ENCODE data around the gene BCL6B. TPM values are rescaled to one million over a fixed set of nuclear protein-coding genes. Genes with fewer than 3 reads are reported as not detected.
A peak's percentile ranks its signal among the peaks of the same experiment; 100 is the strongest.

The BCL6B gene
- total RNA-seq, 2 donors from 2014 or later = 2.9 to 7.0 TPM

- H3K36me3 ChIP-seq (ENCODE audit: control insufficient read depth, insufficient read depth, low read length) = no peaks in the 10 kb centered on the region
- H3K9me3 Mint-ChIP-seq = peaks cover 25% of the 10 kb centered on the region
Observed at GRCh38 chr17:7064261-7064660, 41.4 kb downstream of the BCL6B start.

GRCh38 chr17:7067198-7067597 is 44.3 kb downstream of the BCL6B start:
- Histone ChIP-seq H3K9me3 (ENCODE audit: control insufficient read depth, low read length) (peaks cover 17% of the 10 kb centered on the region), H3K27me3 (ENCODE audit: control insufficient read depth, insufficient read depth, low read length, poor library complexity, severe bottlenecking) (no peaks in the 10 kb centered on the region), H3K36me3 (ENCODE audit: control insufficient read depth, insufficient read depth, low read length) (no peaks in the 10 kb centered on the region), H3K27ac (ENCODE audit: low read depth, low read length) (no peak overlapping the region), H3K9ac (ENCODE audit: extremely low read depth, low read length, poor library complexity, severe bottlenecking) (no peak overlapping the region), H3K4me1 (ENCODE audit: control insufficient read depth, insufficient read depth, low read length) (no peaks in the 10 kb centered on the region), H3K4me3 (ENCODE audit: low read length) (no peak overlapping the region)
- H3K27me3 Mint-ChIP-seq (ENCODE audit: insufficient read depth) = peaks cover 21% of the 10 kb centered on the region
- no peaks in the 10 kb centered on the region for H3K4me1 Mint-ChIP-seq
- H3K27ac Mint-ChIP-seq = no peak overlapping the region
- no peaks in the 10 kb centered on the region for H3K36me3 Mint-ChIP-seq (ENCODE audit: low read depth)
- WGBS, 2 experiments (ENCODE audit: insufficient coverage in 1 of 2, insufficient read length in 1 of 2) = 76 to 100% methylated on average over 1 of the region's 1 CpG
- no peak overlapping the region for H3K4me3 Mint-ChIP-seq
- TF ChIP-seq CTCF (conservative IDR thresholded peaks at IDR 0.05) = no peak
- DNase-seq = no peak
- peaks cover 26% of the 10 kb centered on the region for H3K9me3 Mint-ChIP-seq

More at GRCh38 chr17:7064261-7064660, 41.4 kb downstream of the BCL6B start:
- H3K27me3 ChIP-seq (ENCODE audit: control insufficient read depth, insufficient read depth, low read length, poor library complexity, severe bottlenecking) = no peaks in the 10 kb centered on the region
- 82 to 89% methylated on average over 3 to 4 of the region's 4 CpGs for WGBS, 2 experiments (ENCODE audit: insufficient coverage in 1 of 2, insufficient read length in 1 of 2)
- no peak for TF ChIP-seq CTCF (conservative IDR thresholded peaks at IDR 0.05)
- Mint-ChIP-seq H3K36me3 (ENCODE audit: low read depth) (no peaks in the 10 kb centered on the region), H3K4me3 (no peak overlapping the region), H3K27me3 (ENCODE audit: insufficient read depth) (peaks cover 14% of the 10 kb centered on the region), H3K4me1 (no peaks in the 10 kb centered on the region), H3K27ac (no peak overlapping the region)
- peak overlapping the region; percentile 94 for H3K27ac ChIP-seq (ENCODE audit: low read depth, low read length)
- DNase-seq = no peak
- peaks cover 17% of the 10 kb centered on the region for H3K9me3 ChIP-seq (ENCODE audit: control insufficient read depth, low read length)
- no peaks in the 10 kb centered on the region for H3K4me1 ChIP-seq (ENCODE audit: control insufficient read depth, insufficient read depth, low read length)
- H3K4me3 ChIP-seq (ENCODE audit: low read length) = no peak overlapping the region
- no peak overlapping the region for H3K9ac ChIP-seq (ENCODE audit: extremely low read depth, low read length, poor library complexity, severe bottlenecking)

- TF ChIP-seq CTCF (conservative IDR thresholded peaks at IDR 0.05) = no peak
- Mint-ChIP-seq H3K36me3 (ENCODE audit: low read depth) (no peaks in the 10 kb centered on the region), H3K4me1 (no peaks in the 10 kb centered on the region), H3K27me3 (ENCODE audit: insufficient read depth) (peaks cover 21% of the 10 kb centered on the region), H3K4me3 (no peak overlapping the region), H3K9me3 (peaks cover 26% of the 10 kb centered on the region), H3K27ac (no peak overlapping the region)
- Histone ChIP-seq H3K27me3 (ENCODE audit: control insufficient read depth, insufficient read depth, low read length, poor library complexity, severe bottlenecking) (no peaks in the 10 kb centered on the region), H3K9me3 (ENCODE audit: control insufficient read depth, low read length) (peaks cover 17% of the 10 kb centered on the region), H3K27ac (ENCODE audit: low read depth, low read length) (no peak overlapping the region), H3K36me3 (ENCODE audit: control insufficient read depth, insufficient read depth, low read length) (no peaks in the 10 kb centered on the region), H3K4me1 (ENCODE audit: control insufficient read depth, insufficient read depth, low read length) (no peaks in the 10 kb centered on the region), H3K4me3 (ENCODE audit: low read length) (no peak overlapping the region), H3K9ac (ENCODE audit: extremely low read depth, low read length, poor library complexity, severe bottlenecking) (no peak overlapping the region)
- 10% methylated on average over 1 of the region's 1 CpG; no CpG with 5 or more reads in 1 of the 2 experiments for WGBS, 2 experiments (ENCODE audit: insufficient coverage in 1 of 2, insufficient read length in 1 of 2)
- no peak for DNase-seq
Observed at GRCh38 chr17:7068268-7068667, 45.4 kb downstream of the BCL6B start.
